ENCODE measurements around the gene SLX4.

GRCh38 chr16:3589441-3589921, 21.9 kb downstream of the SLX4 start:
- TF ChIP-seq EHF (CRISPR knock-in tag; IDR thresholded peaks at IDR 0.05) = no peak
- no peak for TF ChIP-seq CHD2 (IDR thresholded peaks at IDR 0.05; ENCODE audit: low read length, partially characterized antibody)
- TF ChIP-seq, protein P1, sequence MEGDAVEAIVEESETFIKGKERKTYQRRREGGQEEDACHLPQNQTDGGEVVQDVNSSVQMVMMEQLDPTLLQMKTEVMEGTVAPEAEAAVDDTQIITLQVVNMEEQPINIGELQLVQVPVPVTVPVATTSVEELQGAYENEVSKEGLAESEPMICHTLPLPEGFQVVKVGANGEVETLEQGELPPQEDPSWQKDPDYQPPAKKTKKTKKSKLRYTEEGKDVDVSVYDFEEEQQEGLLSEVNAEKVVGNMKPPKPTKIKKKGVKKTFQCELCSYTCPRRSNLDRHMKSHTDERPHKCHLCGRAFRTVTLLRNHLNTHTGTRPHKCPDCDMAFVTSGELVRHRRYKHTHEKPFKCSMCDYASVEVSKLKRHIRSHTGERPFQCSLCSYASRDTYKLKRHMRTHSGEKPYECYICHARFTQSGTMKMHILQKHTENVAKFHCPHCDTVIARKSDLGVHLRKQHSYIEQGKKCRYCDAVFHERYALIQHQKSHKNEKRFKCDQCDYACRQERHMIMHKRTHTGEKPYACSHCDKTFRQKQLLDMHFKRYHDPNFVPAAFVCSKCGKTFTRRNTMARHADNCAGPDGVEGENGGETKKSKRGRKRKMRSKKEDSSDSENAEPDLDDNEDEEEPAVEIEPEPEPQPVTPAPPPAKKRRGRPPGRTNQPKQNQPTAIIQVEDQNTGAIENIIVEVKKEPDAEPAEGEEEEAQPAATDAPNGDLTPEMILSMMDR (IDR thresholded peaks at IDR 0.05) = no peak
- TF ChIP-seq SREBF2 (IDR thresholded peaks at IDR 0.05) = no peak
- no peak for TF ChIP-seq RCOR1 (IDR thresholded peaks at IDR 0.05; ENCODE audit: low read depth, low read length)
